GM23338 (cell line): ENCODE data around the gene SLC6A18. TPM values are rescaled to one million over a fixed set of nuclear protein-coding genes. Genes with fewer than 3 reads are reported as not detected.

Source experiments
- ATAC-seq: fragments of 200-7000 bp; cut with Tn5 transposase; 3 replicates; pipeline ENCODE4 v1.9.1; 2020
- DNase-seq: peaks from one replicate; pipeline ENCODE4 v3.0.0-alpha.2; 2015; ENCODE audit warnings: low spot score
- H2AFZ ChIP-seq: fragments of 200-600 bp; sonication (generic); 2 replicates; pipeline ENCODE4 v1.8.0; 2016; ENCODE audit warnings: antibody characterized with exemption, mild to moderate bottlenecking, moderate library complexity
- H3F3A ChIP-seq: fragments of 200-600 bp; sonication (generic); replicated peaks from 2 replicates; pipeline ENCODE4 v1.8.0; 2017; ENCODE audit warnings: antibody characterized with exemption, mixed run types, low read depth
- H3K27ac ChIP-seq: fragments of 200-600 bp; sonication (generic); 2 replicates; pipeline ENCODE4 v1.6.1; 2016; ENCODE audit warnings: low read depth
- H3K27me3 ChIP-seq: fragments of 200-600 bp; sonication (generic); 2 replicates; pipeline ENCODE4 v1.8.0; 2016; ENCODE audit warnings: mild to moderate bottlenecking, mixed run types, moderate library complexity; ENCODE audit not compliant: insufficient read depth
- H3K36me3 ChIP-seq: fragments of 200-600 bp; sonication (generic); 2 replicates; pipeline ENCODE4 v1.8.0; 2016; ENCODE audit warnings: mild to moderate bottlenecking; ENCODE audit not compliant: insufficient read depth
- H3K4me1 ChIP-seq: fragments of 200-600 bp; sonication (generic); 2 replicates; pipeline ENCODE4 v1.8.0; 2016; ENCODE audit warnings: mild to moderate bottlenecking, moderate library complexity; ENCODE audit not compliant: insufficient read depth
- H3K4me2 ChIP-seq: fragments of 200-600 bp; sonication (generic); 2 replicates; pipeline ENCODE4 v1.7.1; 2017; ENCODE audit warnings: mixed run types
- H3K4me3 ChIP-seq: fragments of 200-600 bp; sonication (generic); 2 replicates; pipeline ENCODE4 v1.6.1; 2016; ENCODE audit warnings: mixed run types
- H3K79me2 ChIP-seq: fragments of 200-600 bp; sonication (generic); replicated peaks from 2 replicates; pipeline ENCODE4 v1.8.0; 2017; ENCODE audit warnings: mild to moderate bottlenecking; ENCODE audit not compliant: insufficient read depth
- H3K9me2 ChIP-seq: fragments of 200-600 bp; sonication (generic); 2 replicates; pipeline ENCODE4 v1.8.0; 2017; ENCODE audit not compliant: insufficient read depth
- H4K20me1 ChIP-seq: fragments of 200-600 bp; sonication (generic); replicated peaks from 2 replicates; pipeline ENCODE4 v1.8.0; 2017; ENCODE audit warnings: mild to moderate bottlenecking; ENCODE audit not compliant: insufficient read depth
- H3K27ac Mint-ChIP-seq: 2 replicates; pipeline ENCODE4 v1.8.0; 2020; ENCODE audit warnings: inconsistent platforms, mild to moderate bottlenecking, moderate library complexity, mixed read lengths
- H3K27me3 Mint-ChIP-seq: 3 replicates; pipeline ENCODE4 v1.8.0; 2022; ENCODE audit warnings: low read depth, mild to moderate bottlenecking, moderate library complexity, mixed read lengths, inconsistent platforms; ENCODE audit not compliant: insufficient read depth, poor library complexity
- H3K36me3 Mint-ChIP-seq: 3 replicates; pipeline ENCODE4 v1.8.0; 2021; ENCODE audit warnings: low read depth, mild to moderate bottlenecking, inconsistent platforms, moderate library complexity, mixed read lengths
- H3K4me1 Mint-ChIP-seq: 3 replicates; pipeline ENCODE4 v1.8.0; 2020; ENCODE audit warnings: mild to moderate bottlenecking, inconsistent platforms, mixed read lengths
- H3K4me3 Mint-ChIP-seq: 3 replicates; pipeline ENCODE4 v1.8.0; 2021; ENCODE audit warnings: moderate library complexity, mild to moderate bottlenecking, inconsistent platforms, mixed read lengths
- H3K9me3 Mint-ChIP-seq: 3 replicates; pipeline ENCODE4 v1.8.0; 2020; ENCODE audit warnings: moderate library complexity, mild to moderate bottlenecking, inconsistent platforms, mixed read lengths
- CREB1 ChIP-seq: fragments of 250-450 bp; sonication (Bioruptor Pico); IDR thresholded peaks from 2 replicates; pipeline ENCODE4 v1.5.0; 2020; ENCODE audit warnings: low read depth, mild to moderate bottlenecking, moderate library complexity
- CTCF ChIP-seq, 2 experiments: fragments of 200-600 bp in 1 of 2; sonication (generic) in 1 of 2; conservative IDR thresholded peaks; 2 replicates each; pipeline versions ENCODE4 v1.5.1 to v1.6.1; 2016 to 2017; ENCODE audit warnings: antibody characterized with exemption in 2 of 2, low read depth in 2 of 2, mild to moderate bottlenecking in 2 of 2, moderate library complexity in 1 of 2
- EZH2 ChIP-seq: fragments of 200-600 bp; sonication (generic); IDR thresholded peaks from one replicate; pipeline ENCODE4 v1.8.0; 2017; ENCODE audit warnings: antibody characterized with exemption, mild to moderate bottlenecking, low read depth; ENCODE audit not compliant: unreplicated experiment
- EZH2phosphoT487 ChIP-seq: fragments of 200-600 bp; sonication (generic); IDR thresholded peaks from one replicate; pipeline ENCODE4 v1.8.1; 2018; ENCODE audit warnings: antibody characterized with exemption; ENCODE audit not compliant: unreplicated experiment
- JUNB ChIP-seq: IDR thresholded peaks from one replicate; pipeline ENCODE4 v1.6.1; 2016; ENCODE audit warnings: antibody characterized with exemption; ENCODE audit not compliant: unreplicated experiment
- NANOG ChIP-seq: IDR thresholded peaks from 2 replicates; pipeline ENCODE4 v1.6.1; 2016; ENCODE audit warnings: antibody characterized with exemption, borderline replicate concordance
- POLR2AphosphoS5 ChIP-seq: IDR thresholded peaks from 2 replicates; pipeline ENCODE4 v1.6.1; 2016; ENCODE audit warnings: antibody characterized with exemption, low read depth
- REST ChIP-seq: IDR thresholded peaks from one replicate; pipeline ENCODE4 v1.6.1; 2018; ENCODE audit warnings: antibody characterized with exemption; ENCODE audit not compliant: unreplicated experiment
- STAT1 ChIP-seq: IDR thresholded peaks from one replicate; pipeline ENCODE4 v1.6.1; 2016; ENCODE audit warnings: antibody characterized with exemption; ENCODE audit not compliant: unreplicated experiment
- ZNF114 ChIP-seq: fragments of 250-450 bp; sonication (Bioruptor Pico); IDR thresholded peaks from 2 replicates; pipeline ENCODE4 v1.5.0; 2020; ENCODE audit warnings: mild to moderate bottlenecking, moderate library complexity
- ZNF331 ChIP-seq: fragments of 250-450 bp; sonication (Bioruptor Pico); IDR thresholded peaks from 2 replicates; pipeline ENCODE4 v1.5.0; 2020; ENCODE audit warnings: low read depth, mild to moderate bottlenecking, moderate library complexity
- ZNF462 ChIP-seq: fragments of 250-450 bp; sonication (Bioruptor Pico); IDR thresholded peaks from 2 replicates; pipeline ENCODE4 v1.5.0; 2020; ENCODE audit warnings: mild to moderate bottlenecking, moderate library complexity
- polyA plus RNA-seq: library from polyadenylated mRNA; unstranded; fragments of >200 nt; fragmentation: Nextera tagmentation; extraction: Ambion mirVana; gene quantifications from 2 replicates; pipeline ENCODE4 v1.2.1, GENCODE V29; 2016
- total RNA-seq: library from RNA; depleted of rRNA; stranded (reverse); fragments of >200 nt; shearing (Covaris generic); gene quantifications from 2 replicates; pipeline ENCODE4 v1.2.3, GENCODE V29; 2014
- TF ChIP-seq, protein P1 (sequence below): IDR thresholded peaks from 2 replicates; pipeline ENCODE4 v1.6.1; 2016; ENCODE audit warnings: antibody characterized with exemption

Gene SLC6A18
- total and polyA plus RNA-seq, 2 experiments from 2014 or later, result not detected

DNA sequence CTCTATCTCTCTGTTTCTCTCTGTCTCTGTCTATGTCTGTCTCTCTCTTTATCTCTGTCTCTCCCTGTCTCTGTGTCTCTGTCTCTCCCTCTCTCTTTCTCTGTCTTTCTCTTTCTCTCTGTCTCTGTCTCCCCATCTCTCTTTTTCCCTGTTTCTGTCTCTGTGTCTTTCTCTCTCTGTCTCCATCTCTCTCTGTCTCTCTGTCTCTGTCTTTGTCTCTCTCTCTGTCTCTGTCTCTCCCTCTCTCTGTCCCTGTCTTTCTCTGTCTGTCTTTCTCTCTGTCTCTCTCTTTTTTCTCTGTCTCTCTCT lies 25.9 kb upstream of the SLC6A18 start:
- no peaks in the 10 kb centered on the region for H3K4me1 Mint-ChIP-seq
- no peaks in the 10 kb centered on the region for H3K27me3 ChIP-seq

More for the DNA sequence above, 25.9 kb upstream of the SLC6A18 start:
- no peaks in the 10 kb centered on the region for H3K36me3 Mint-ChIP-seq
- H2AFZ ChIP-seq, result no peak overlapping the region
- TF ChIP-seq ZNF331 (CRISPR knock-in tag), result no peak
- TF ChIP-seq, protein P1, sequence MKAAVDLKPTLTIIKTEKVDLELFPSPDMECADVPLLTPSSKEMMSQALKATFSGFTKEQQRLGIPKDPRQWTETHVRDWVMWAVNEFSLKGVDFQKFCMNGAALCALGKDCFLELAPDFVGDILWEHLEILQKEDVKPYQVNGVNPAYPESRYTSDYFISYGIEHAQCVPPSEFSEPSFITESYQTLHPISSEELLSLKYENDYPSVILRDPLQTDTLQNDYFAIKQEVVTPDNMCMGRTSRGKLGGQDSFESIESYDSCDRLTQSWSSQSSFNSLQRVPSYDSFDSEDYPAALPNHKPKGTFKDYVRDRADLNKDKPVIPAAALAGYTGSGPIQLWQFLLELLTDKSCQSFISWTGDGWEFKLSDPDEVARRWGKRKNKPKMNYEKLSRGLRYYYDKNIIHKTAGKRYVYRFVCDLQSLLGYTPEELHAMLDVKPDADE, result no peak
- no peak for TF ChIP-seq POLR2AphosphoS5
- no peak for TF ChIP-seq EZH2
- no peak for TF ChIP-seq NANOG
- TF ChIP-seq CTCF (conservative IDR thresholded peaks at IDR 0.05; ENCODE audit: low read depth in 2 of 2), result no peak
- no peak for TF ChIP-seq EZH2phosphoT487
- no peak for TF ChIP-seq ZNF114 (CRISPR knock-in tag)
- TF ChIP-seq ZNF462 (CRISPR knock-in tag), result no peak
- no peak for TF ChIP-seq REST
- TF ChIP-seq CREB1 (CRISPR knock-in tag), result no peak
- no peak for TF ChIP-seq STAT1
- no peak for TF ChIP-seq JUNB
- no peaks in the 10 kb centered on the region for H3K79me2 ChIP-seq
- H3K4me3 ChIP-seq, result no peak overlapping the region
- no peak overlapping the region for H3K4me2 ChIP-seq
- H3K36me3 ChIP-seq, result no peaks in the 10 kb centered on the region
- ATAC-seq, result no peak
- DNase-seq, result no peak
- H3K27ac Mint-ChIP-seq, result no peak overlapping the region
- H3K9me3 Mint-ChIP-seq, result no peaks in the 10 kb centered on the region
- H3F3A ChIP-seq, result 0 out of 2 replicates have a peak, but pooled peaks cover 6% of the 10 kb centered on the region
- H3K27me3 Mint-ChIP-seq, result peaks cover 11% of the 10 kb centered on the region
- H3K4me3 Mint-ChIP-seq, result no peak overlapping the region
- no peak overlapping the region for H3K27ac ChIP-seq
- no peaks in the 10 kb centered on the region for H4K20me1 ChIP-seq
- no peaks in the 10 kb centered on the region for H3K9me2 ChIP-seq
- no peaks in the 10 kb centered on the region for H3K4me1 ChIP-seq
